Spleen (tissue), 7 donors: ENCODE measurements around the gene NFIB.

ENCODE experiments used
- POLR2A ChIP-seq, 3 donors: fragments of 450-650 bp; IDR thresholded peaks; one replicate each; pipeline ENCODE4 v1.5.1; 2017; ENCODE audit warnings: antibody characterized with exemption in 3 of 3, mild to moderate bottlenecking in 1 of 3
- POLR2AphosphoS5 ChIP-seq, 3 donors: sonication (generic); formaldehyde crosslinking; IDR thresholded peaks; one replicate each; pipeline ENCODE4 v1.5.1; 2017; ENCODE audit warnings: antibody characterized with exemption in 3 of 3
- TF ChIP-seq, protein P1 (sequence below), 11 experiments: fragments of 200-600 bp in 7 of 11; fragments of 450-650 bp in 4 of 11; sonication (generic) in 4 of 11; IDR thresholded peaks in 8 of 11; conservative IDR thresholded peaks in 3 of 11; 1 replicate in 7 of 11; 2 replicates in 4 of 11; pipeline versions ENCODE4 v1.4.0 to v1.8.0; 2016 to 2021; ENCODE audit warnings: antibody characterized with exemption in 11 of 11, inconsistent platforms in 4 of 11, mild to moderate bottlenecking in 1 of 11
- donor health status: DM: no; HTN: no; CAD: no; lungs with moderate emphysema.
- donor health status: DM: no; HTN: no; CAD: no.
- donor health status: DM: no; HTN: no; CAD: no.

DNA sequence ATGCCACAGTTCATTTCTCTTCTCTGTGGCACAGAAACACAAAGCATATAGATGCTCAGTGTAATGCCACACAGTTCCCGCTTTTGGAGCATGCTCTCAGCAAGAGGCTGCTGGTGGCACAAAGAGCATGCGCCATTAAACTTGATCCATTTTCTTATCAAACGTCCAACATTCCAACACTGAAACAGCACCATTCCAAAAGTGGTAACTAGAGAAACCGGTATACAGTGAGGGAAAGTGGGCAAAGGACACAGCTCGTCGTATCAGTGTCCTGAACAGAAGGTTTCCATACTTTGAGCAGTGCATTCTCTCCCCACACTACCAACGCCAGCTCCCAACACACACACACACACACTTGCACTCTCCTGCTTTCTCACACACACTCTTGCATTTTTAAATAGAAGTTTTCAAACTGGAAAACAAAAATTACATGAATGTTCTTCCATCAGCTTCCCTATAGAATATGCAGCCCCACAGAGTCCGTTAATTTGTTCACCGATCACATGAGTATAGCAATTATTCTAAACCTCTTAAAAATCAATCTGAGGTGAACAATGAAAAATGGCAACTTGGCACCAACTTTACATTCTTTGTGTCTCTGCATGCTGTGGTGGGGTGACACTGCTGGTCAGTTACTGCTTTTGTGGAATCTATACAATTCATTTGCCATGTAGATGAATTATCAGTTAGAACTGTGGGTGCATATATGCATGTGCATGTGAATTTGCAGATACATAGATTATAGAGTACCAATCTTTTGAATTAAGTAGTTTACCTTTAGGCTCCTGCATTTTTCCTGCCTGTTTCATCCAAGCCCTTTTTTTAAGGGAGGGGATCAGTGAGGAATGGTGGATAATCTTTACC lies 5.7 kb downstream of the NFIB start:
- TF ChIP-seq, protein P1, sequence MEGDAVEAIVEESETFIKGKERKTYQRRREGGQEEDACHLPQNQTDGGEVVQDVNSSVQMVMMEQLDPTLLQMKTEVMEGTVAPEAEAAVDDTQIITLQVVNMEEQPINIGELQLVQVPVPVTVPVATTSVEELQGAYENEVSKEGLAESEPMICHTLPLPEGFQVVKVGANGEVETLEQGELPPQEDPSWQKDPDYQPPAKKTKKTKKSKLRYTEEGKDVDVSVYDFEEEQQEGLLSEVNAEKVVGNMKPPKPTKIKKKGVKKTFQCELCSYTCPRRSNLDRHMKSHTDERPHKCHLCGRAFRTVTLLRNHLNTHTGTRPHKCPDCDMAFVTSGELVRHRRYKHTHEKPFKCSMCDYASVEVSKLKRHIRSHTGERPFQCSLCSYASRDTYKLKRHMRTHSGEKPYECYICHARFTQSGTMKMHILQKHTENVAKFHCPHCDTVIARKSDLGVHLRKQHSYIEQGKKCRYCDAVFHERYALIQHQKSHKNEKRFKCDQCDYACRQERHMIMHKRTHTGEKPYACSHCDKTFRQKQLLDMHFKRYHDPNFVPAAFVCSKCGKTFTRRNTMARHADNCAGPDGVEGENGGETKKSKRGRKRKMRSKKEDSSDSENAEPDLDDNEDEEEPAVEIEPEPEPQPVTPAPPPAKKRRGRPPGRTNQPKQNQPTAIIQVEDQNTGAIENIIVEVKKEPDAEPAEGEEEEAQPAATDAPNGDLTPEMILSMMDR (IDR thresholded peaks at IDR 0.05 in 8 of 11, conservative IDR thresholded peaks at IDR 0.05 in 3 of 11), result no peak
- TF ChIP-seq POLR2A (IDR thresholded peaks at IDR 0.05), result no peak
- no peak for TF ChIP-seq POLR2AphosphoS5 (IDR thresholded peaks at IDR 0.05)
